Activated T-helper 2 cell treated with anti-CD3 and anti-CD28 coated beads, Interferon-gamma antibody, Interleukin-2, Interleukin-4, amounts not matched to agents 10 μg/mL and 5 μg/mL and 100 μg/mL, durations not matched to agents 14 hours and 24 hours and 36 hours (primary cell): ENCODE data around the gene SYTL3. TPM values are rescaled to one million over a fixed set of nuclear protein-coding genes. Genes with fewer than 3 reads are reported as not detected.
A peak's percentile ranks its signal among the peaks of the same experiment; 100 is the strongest.

Source experiments
- DNase-seq: peaks from one replicate; pipeline ENCODE4 v3.0.0; 2021; ENCODE audit warnings: low spot score
- H3K27ac Mint-ChIP-seq: one replicate; pipeline ENCODE4 v1.8.0; 2021; ENCODE audit warnings: mixed read lengths
- H3K27me3 Mint-ChIP-seq: one replicate; pipeline ENCODE4 v1.8.0; 2021; ENCODE audit warnings: low read depth, mixed read lengths
- H3K36me3 Mint-ChIP-seq: one replicate; pipeline ENCODE4 v1.8.0; 2021; ENCODE audit warnings: low read depth, mixed read lengths
- H3K4me1 Mint-ChIP-seq: one replicate; pipeline ENCODE4 v1.8.0; 2021; ENCODE audit warnings: low read depth, mixed read lengths
- H3K4me3 Mint-ChIP-seq: one replicate; pipeline ENCODE4 v1.8.0; 2021; ENCODE audit warnings: low read depth, mild to moderate bottlenecking, moderate library complexity, mixed read lengths
- H3K9me3 Mint-ChIP-seq: one replicate; pipeline ENCODE4 v1.8.0; 2021; ENCODE audit warnings: mixed read lengths
- intact Hi-C: fragments of 100-400 bp; cut with micrococcal nuclease; formaldehyde crosslinking; loops from one replicate; pipeline ENCODE4 v1.15.1; 2023
- total RNA-seq: library from RNA; stranded (reverse); gene quantifications from 2 replicates; pipeline ENCODE4 v1.2.3, GENCODE V29; 2022

Gene SYTL3
- total RNA-seq, 1 donor from 2014 or later = 232 TPM

DNA sequence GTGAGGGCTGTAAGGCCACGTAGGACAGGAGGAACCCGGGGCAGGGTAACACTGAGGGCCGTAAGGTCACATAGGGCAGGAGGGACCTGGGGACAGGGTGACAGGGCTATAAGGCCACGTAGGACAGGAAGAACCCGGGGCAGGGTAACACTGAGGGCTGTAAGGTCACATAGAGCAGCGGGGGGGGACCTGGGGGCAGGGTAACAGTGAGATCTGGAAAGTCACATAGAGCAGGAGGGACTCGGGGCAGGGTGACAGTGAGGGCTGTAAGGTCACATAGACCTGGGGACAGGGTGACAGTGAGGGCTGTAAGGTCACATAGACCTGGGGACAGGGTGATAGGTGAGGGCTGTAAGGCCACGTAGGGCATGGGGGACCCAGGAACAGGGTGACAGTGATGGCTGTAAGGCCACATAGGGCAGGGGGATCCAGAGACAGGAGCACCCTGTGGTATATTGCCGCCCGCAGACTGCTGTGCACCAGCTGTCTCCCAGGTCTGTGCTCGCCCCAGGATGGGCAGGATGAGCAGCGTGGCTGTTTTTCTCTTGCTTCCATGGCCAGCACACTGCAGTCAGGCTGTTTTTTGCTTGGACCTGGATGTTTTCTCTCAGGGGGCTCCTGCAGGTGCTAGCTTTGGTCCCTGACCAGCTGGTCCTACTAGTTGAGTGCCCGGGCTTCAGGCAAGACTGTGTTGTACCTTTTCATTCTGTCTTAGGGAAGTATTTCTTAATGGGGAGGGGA lies 55.7 kb downstream of the SYTL3 start:
- Mint-ChIP-seq H3K4me1 (peaks cover 25% of the 10 kb centered on the region), H3K9me3 (no peaks in the 10 kb centered on the region), H3K27me3 (no peaks in the 10 kb centered on the region), H3K27ac (peak overlapping the region; percentile 49), H3K36me3 (peaks cover 74% of the 10 kb centered on the region), H3K4me3 (no peak overlapping the region)
- intact Hi-C loops = no loop called here
- DNase-seq = no peak

- no peak overlapping the region for H3K27ac Mint-ChIP-seq
- peaks cover 24% of the 10 kb centered on the region for H3K4me1 Mint-ChIP-seq
- no peak for DNase-seq
- H3K9me3 Mint-ChIP-seq = no peaks in the 10 kb centered on the region
- intact Hi-C loops = no loop called here
- peaks cover 74% of the 10 kb centered on the region for H3K36me3 Mint-ChIP-seq
- H3K27me3 Mint-ChIP-seq = no peaks in the 10 kb centered on the region
- no peak overlapping the region for H3K4me3 Mint-ChIP-seq
These were observed 56.6 kb downstream of the SYTL3 start for GRCh38 chr6:158706369-158706982.

DNA sequence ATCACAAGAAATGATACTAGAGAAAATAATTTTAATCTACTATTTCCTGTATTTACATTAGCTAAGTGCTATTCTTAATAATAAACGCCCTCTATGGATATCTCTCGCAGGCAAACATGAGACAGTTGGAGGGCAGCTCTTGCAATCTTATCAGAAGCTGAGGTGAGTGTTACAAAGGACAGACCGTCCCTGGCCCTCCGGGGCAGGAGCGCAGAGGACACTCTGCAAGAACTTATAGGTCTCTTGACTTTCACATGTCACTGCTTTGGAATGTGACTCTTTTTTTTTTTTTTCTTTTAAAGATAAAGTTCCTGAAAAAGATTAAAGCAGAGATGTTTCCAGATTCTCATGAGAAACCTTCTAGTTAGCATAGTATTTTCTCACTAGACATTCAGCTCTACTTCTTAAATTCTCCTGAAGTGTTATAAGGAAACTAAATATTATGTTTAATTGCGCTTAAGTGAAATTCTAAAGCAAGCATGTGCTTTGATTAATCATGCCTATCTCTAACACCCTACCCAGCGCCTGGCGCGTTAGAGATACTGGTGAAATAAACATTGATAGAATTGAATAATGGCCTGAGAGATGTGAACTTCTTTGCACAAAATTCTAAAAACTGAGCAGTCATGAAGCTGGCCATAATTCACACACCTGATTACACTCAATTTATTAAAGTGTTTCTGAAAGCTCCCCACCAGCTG lies 57.4 kb downstream of the SYTL3 start:
- no peaks in the 10 kb centered on the region for H3K9me3 Mint-ChIP-seq
- no peaks in the 10 kb centered on the region for H3K27me3 Mint-ChIP-seq
- no peak for DNase-seq
- intact Hi-C loops = no loop called here
- no peak overlapping the region for H3K27ac Mint-ChIP-seq
- no peak overlapping the region for H3K4me3 Mint-ChIP-seq
- H3K4me1 Mint-ChIP-seq = peaks cover 29% of the 10 kb centered on the region
- peaks cover 77% of the 10 kb centered on the region for H3K36me3 Mint-ChIP-seq

DNA sequence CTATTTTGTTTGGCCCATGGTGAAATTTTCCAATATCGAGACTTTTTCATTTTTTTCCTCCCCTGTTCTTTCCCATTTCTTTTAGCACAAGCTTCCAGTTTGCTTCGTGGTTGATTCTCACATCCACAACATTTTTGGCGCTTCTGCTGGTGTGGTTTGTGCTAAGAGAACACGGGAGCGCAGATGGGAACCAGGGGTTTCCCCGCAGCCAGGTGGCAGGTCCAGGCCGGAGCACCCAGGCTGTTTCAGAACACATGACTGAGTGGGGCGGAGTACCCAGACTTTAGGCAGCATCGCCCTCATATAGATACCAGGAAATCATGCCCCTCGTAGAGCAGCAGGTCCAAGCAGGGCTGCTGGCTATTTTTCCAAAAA lies 58.0 kb downstream of the SYTL3 start:
- peaks cover 76% of the 10 kb centered on the region for H3K36me3 Mint-ChIP-seq
- intact Hi-C loops = no loop called here
- H3K4me1 Mint-ChIP-seq = peaks cover 29% of the 10 kb centered on the region
- H3K9me3 Mint-ChIP-seq = no peaks in the 10 kb centered on the region
- no peak overlapping the region for H3K27ac Mint-ChIP-seq
- H3K4me3 Mint-ChIP-seq = no peak overlapping the region
- H3K27me3 Mint-ChIP-seq = no peaks in the 10 kb centered on the region
- DNase-seq = no peak

DNA sequence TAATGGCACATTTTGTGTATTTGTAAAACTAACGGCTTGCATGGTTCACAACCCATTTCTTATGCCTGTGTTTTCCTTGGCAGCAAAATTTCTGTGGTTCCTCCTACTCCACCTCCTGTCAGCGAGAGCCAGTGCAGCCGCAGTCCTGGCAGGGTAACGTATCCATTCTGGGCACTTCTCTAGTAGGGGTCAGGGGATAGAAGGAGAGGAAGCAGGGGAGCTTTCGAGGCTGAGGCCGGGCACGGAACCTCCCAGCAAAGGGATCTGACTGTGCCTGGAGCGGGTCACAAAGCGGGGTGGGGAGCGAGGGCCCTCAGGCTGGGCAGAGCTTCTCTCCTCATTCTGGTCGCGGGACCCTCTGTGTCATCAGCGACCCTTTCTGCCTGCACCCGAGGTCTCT lies 58.4 kb downstream of the SYTL3 start:
- Mint-ChIP-seq H3K4me3 (no peak overlapping the region), H3K27ac (peak overlapping the region; percentile 25), H3K27me3 (no peaks in the 10 kb centered on the region), H3K4me1 (peaks cover 30% of the 10 kb centered on the region), H3K9me3 (no peaks in the 10 kb centered on the region), H3K36me3 (peaks cover 77% of the 10 kb centered on the region)
- no peak for DNase-seq
- intact Hi-C loops = no loop called here

- H3K4me3 Mint-ChIP-seq = no peak overlapping the region
These were observed 60.0 kb downstream of the SYTL3 start for GRCh38 chr6:158709809-158710208.

GRCh38 chr6:158711264-158711663 lies 61.4 kb downstream of the SYTL3 start:
- intact Hi-C loops = no loop called here
- Mint-ChIP-seq H3K27me3 (no peaks in the 10 kb centered on the region), H3K27ac (no peak overlapping the region), H3K9me3 (no peaks in the 10 kb centered on the region), H3K4me1 (peaks cover 38% of the 10 kb centered on the region), H3K36me3 (peaks cover 89% of the 10 kb centered on the region), H3K4me3 (no peak overlapping the region)
- DNase-seq = no peak

More at GRCh38 chr6:158709809-158710208, 60.0 kb downstream of the SYTL3 start:
- intact Hi-C loops = no loop called here
- H3K27ac Mint-ChIP-seq = no peak overlapping the region
- H3K4me1 Mint-ChIP-seq = peaks cover 27% of the 10 kb centered on the region
- peaks cover 82% of the 10 kb centered on the region for H3K36me3 Mint-ChIP-seq
- DNase-seq = no peak
- H3K27me3 Mint-ChIP-seq = no peaks in the 10 kb centered on the region
- H3K9me3 Mint-ChIP-seq = no peaks in the 10 kb centered on the region

DNA sequence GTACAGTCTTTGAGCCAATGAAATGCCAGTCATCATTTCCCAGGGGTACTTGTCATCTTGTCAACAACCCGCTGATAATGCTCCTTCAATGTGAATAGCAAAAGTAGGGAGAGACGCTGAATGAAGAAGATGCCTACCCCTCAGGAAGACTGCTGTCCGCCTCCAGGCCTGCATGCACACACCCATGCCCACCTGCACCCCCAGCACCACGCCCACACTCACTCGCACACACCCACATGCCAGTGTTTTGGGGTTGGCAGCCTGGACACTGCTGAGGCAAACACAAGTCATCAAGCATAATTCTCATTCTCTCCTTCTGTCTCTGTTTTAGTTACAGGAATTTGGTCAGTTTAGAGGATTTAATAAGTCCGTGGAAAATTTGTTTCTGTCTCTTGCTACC lies 63.6 kb downstream of the SYTL3 start:
- no peak overlapping the region for H3K4me3 Mint-ChIP-seq
- intact Hi-C loops = no loop called here
- no peaks in the 10 kb centered on the region for H3K27me3 Mint-ChIP-seq
- H3K27ac Mint-ChIP-seq = no peak overlapping the region
- DNase-seq = no peak
- H3K4me1 Mint-ChIP-seq = peaks cover 53% of the 10 kb centered on the region
- peaks cover 87% of the 10 kb centered on the region for H3K36me3 Mint-ChIP-seq
- H3K9me3 Mint-ChIP-seq = no peaks in the 10 kb centered on the region

DNA sequence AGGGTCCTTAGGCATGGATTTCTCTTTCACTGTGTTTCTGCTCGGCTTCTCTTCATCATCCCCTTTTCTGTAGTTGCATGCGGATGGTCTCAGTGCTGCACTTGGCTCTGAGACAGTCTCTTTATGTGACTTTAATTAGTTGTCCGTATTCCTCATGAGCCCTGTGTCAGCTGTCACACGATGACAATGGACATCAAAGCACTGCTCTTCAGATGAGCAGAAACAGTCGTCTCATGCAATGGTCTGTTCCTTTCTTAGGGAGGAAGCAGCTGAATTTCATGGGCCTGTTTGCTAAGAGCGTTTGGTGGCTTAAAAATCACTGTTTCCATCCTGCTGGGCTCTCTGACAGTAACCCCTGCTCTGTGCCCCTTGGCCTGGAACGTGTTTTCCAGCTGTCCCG lies 64.9 kb downstream of the SYTL3 start:
- Mint-ChIP-seq H3K4me1 (peaks cover 61% of the 10 kb centered on the region), H3K4me3 (no peak overlapping the region), H3K27me3 (no peaks in the 10 kb centered on the region), H3K36me3 (peaks cover 92% of the 10 kb centered on the region), H3K27ac (peak overlapping the region; percentile 13), H3K9me3 (no peaks in the 10 kb centered on the region)
- DNase-seq = no peak
- intact Hi-C loops = no loop called here

DNA sequence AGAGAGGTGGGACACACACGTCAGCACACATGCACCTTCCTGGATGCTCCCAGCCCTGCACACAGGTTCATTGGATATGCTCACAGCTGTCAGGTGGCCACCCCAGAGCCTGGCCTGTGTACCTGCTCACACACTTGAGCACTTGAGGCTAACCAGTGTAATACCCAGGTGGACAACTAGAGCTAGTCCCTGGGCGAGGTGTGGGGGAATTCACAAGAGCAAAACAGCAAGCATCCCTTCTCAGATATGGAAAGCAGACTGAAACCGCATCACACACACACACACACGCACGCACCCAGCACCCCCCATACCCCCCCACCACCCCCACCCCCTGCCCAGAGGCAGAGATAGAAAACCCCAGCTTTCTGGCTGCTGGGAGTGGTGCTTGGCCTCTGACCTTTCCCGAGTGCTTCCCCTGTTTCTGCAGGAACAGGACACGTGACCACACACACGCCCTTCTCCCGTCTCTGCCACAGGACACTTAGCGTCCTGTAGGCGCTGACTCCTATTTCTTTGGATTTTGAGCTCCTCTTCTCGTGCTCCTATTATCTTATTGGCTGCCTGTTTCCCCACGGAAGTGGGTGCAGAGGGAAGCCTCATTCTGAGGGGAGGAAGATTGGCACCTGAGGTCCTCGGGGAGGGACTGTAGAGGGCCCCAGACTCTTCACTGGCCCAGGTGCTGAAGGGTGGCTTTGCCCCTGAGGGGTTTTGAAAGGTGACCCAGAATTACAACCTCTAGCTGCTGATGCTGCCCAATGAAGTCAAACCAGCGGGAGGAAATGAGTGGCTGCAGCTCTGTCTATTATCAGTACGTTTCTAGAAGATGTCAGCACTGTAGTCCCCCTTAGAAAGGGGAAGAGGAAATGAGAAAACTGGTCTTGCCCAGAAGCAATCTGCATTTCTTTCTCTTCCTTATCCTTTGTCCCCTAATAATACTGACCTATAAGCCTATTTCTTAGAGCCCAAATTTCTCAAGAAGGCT lies 65.8 kb downstream of the SYTL3 start:
- H3K4me1 Mint-ChIP-seq = peaks cover 63% of the 10 kb centered on the region
- intact Hi-C loops = no loop called here

DNA sequence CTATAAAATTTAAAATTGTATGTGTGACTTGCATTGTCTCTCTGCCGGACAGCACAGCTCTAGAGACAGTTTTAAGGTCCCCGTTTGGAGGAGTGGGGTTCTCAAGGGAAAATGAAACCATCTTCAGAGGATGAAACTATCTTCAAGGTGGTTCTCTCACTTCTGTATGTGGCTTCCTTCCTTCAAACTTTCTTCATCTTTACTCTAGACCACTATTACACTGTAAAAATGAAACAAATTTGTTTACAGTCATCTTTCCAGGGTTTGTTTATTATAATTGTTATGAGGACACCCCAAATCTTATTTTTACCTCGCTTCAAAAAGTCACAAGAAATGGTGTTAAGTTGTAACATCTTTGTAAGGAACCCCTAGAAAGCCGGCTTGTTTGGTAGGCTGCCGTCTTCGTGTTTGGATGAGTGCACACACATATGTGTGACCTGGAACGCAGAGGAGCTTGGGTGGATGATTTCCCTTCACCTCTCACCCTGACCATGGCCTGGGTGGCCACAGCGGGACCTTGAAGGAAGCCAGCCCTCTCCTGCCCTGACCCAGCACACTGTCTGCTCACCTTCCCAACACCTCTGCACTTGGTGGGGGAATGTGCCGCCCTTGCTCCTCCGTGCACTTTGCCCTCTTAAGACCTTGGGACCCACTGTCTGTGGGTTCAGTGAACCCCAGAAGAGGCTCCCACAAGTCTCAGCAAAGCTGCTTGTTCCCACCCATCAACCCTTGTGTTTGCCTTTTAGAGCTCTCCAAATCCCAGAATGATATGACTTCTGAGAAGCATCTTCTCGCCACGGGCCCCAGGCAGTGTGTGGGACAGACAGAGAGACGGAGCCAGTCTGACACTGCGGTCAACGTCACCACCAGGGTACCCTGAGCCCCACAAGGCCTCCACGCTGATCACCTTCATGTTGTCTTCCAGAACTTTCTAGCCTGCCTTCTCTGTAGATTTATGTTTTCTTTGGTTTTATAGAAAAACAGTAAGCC lies 67.8 kb downstream of the SYTL3 start:
- intact Hi-C loops = no loop called here
- no peak overlapping the region for H3K4me3 Mint-ChIP-seq
- H3K36me3 Mint-ChIP-seq = peaks cover 89% of the 10 kb centered on the region
- peaks cover 61% of the 10 kb centered on the region for H3K4me1 Mint-ChIP-seq
- DNase-seq = no peak
- H3K27me3 Mint-ChIP-seq = no peaks in the 10 kb centered on the region
- H3K9me3 Mint-ChIP-seq = no peaks in the 10 kb centered on the region
- H3K27ac Mint-ChIP-seq = no peak overlapping the region

More for the DNA sequence above, 65.8 kb downstream of the SYTL3 start:
- peak overlapping the region; percentile 50 for H3K27ac Mint-ChIP-seq
- no peaks in the 10 kb centered on the region for H3K27me3 Mint-ChIP-seq
- DNase-seq = no peak
- peaks cover 89% of the 10 kb centered on the region for H3K36me3 Mint-ChIP-seq
- no peak overlapping the region for H3K4me3 Mint-ChIP-seq
- H3K9me3 Mint-ChIP-seq = no peaks in the 10 kb centered on the region
